ENCODE data around the gene TMEM8B. TPM values are rescaled to one million over a fixed set of nuclear protein-coding genes. Genes with fewer than 3 reads are reported as not detected.

TMEM8B gene
- polyA plus RNA-seq, 1 of the 3 experiments (the other 2 are of a cell fraction) = 5.8 TPM

GRCh38 chr9:35852876-35853865, 24.1 kb downstream of the TMEM8B start:
- Histone ChIP-seq H3K79me2 (ENCODE audit: insufficient read depth) (no peaks in the 10 kb centered on the region), H3K9me3 (no peaks in the 10 kb centered on the region), H3K36me3 (replicated peaks in 1 of 2; ENCODE audit: control insufficient read depth in 1 of 2, insufficient read depth in 2 of 2, low read length in 1 of 2) (no peaks in the 10 kb centered on the region), H3F3A (replicated peaks; ENCODE audit: insufficient read depth) (peaks cover 11% of the 10 kb centered on the region), H3K27ac (ENCODE audit: low read depth in 2 of 2, low read length in 1 of 2) (no peak overlapping the region), H3K4me3 (ENCODE audit: low read depth in 2 of 2, low read length in 1 of 2) (no peak overlapping the region), H3K9me2 (no peaks in the 10 kb centered on the region), H4K20me1 (ENCODE audit: insufficient read depth) (no peaks in the 10 kb centered on the region), H3K4me1 (ENCODE audit: control insufficient read depth in 1 of 2, insufficient read depth in 2 of 2, low read depth in 1 of 2, low read length in 1 of 2) (peaks cover 0 to 3% of the 10 kb centered on the region in 2 experiments; a peak in 1 of 4 replicates), H3K4me2 (no peak overlapping the region), H3K9ac (no peak overlapping the region), H3K27me3 (ENCODE audit: insufficient read depth) (no peaks in the 10 kb centered on the region), H2AFZ (ENCODE audit: low read depth) (no peak overlapping the region)
- no peak for TF ChIP-seq TAF1 (IDR thresholded peaks at IDR 0.05; ENCODE audit: borderline replicate concordance, low read depth, low read length)
- TF ChIP-seq MEF2A (IDR thresholded peaks at IDR 0.05; ENCODE audit: borderline replicate concordance, low read depth) = no peak
- TF ChIP-seq SMC3 (IDR thresholded peaks at IDR 0.05; ENCODE audit: low read depth, low read length) = no peak
- ChIA-PET POLR2A (no interaction called here), CTCF (interaction anchor here (0.9 to 1.1 kb wide), 2 partner anchors 29 to 63 kb away, joined by 3 to 5 read pairs; no protein-coding TSS in a partner anchor)
- DNase-seq = no peak
- WGBS (ENCODE audit: low lambda C conversion rate) = 56% methylated on average over 12 of the region's 25 CpGs

- Histone ChIP-seq H3K9ac (no peak overlapping the region), H2AFZ (ENCODE audit: low read depth) (no peak overlapping the region), H4K20me1 (ENCODE audit: insufficient read depth) (no peaks in the 10 kb centered on the region), H3K9me2 (no peaks in the 10 kb centered on the region), H3K4me3 (ENCODE audit: low read depth in 2 of 2, low read length in 1 of 2) (no peak overlapping the region), H3K4me1 (ENCODE audit: control insufficient read depth in 1 of 2, insufficient read depth in 2 of 2, low read depth in 1 of 2, low read length in 1 of 2) (peaks cover 0 to 4% of the 10 kb centered on the region in 2 experiments; a peak in 1 of 4 replicates), H3K27me3 (ENCODE audit: insufficient read depth) (no peaks in the 10 kb centered on the region), H3K36me3 (replicated peaks in 1 of 2; ENCODE audit: control insufficient read depth in 1 of 2, insufficient read depth in 2 of 2, low read length in 1 of 2) (no peaks in the 10 kb centered on the region), H3K9me3 (no peaks in the 10 kb centered on the region), H3K79me2 (ENCODE audit: insufficient read depth) (no peaks in the 10 kb centered on the region), H3K4me2 (no peak overlapping the region), H3F3A (replicated peaks; ENCODE audit: insufficient read depth) (peaks cover 4% of the 10 kb centered on the region), H3K27ac (ENCODE audit: low read depth in 2 of 2, low read length in 1 of 2) (no peak overlapping the region)
- POLR2A ChIA-PET = no interaction called here
- no peak for DNase-seq
- TF ChIP-seq USF1 (IDR thresholded peaks at IDR 0.05; ENCODE audit: borderline replicate concordance, low read depth) = no peak
- TF ChIP-seq GABPA (IDR thresholded peaks at IDR 0.05; ENCODE audit: low read depth) = no peak
- no peak for TF ChIP-seq EZH2phosphoT487 (IDR thresholded peaks at IDR 0.05; ENCODE audit: borderline replicate concordance, low read depth)
- no peak for TF ChIP-seq POLR2AphosphoS5 (IDR thresholded peaks at IDR 0.05; ENCODE audit: low read depth, low read length)
- no peak for TF ChIP-seq IRF3 (IDR thresholded peaks at IDR 0.05; ENCODE audit: low read depth, low read length)
- no peak for TF ChIP-seq MAX (IDR thresholded peaks at IDR 0.05; ENCODE audit: low read depth)
- TF ChIP-seq YY1 (IDR thresholded peaks at IDR 0.05; ENCODE audit: low read depth) = no peak
- no peak for TF ChIP-seq ELF1 (IDR thresholded peaks at IDR 0.05)
- no peak for TF ChIP-seq TEAD4 (IDR thresholded peaks at IDR 0.05; ENCODE audit: borderline replicate concordance, insufficient read depth)
- no peak for TF ChIP-seq CTCF (IDR thresholded peaks at IDR 0.05)
- no peak for TF ChIP-seq EP300 (IDR thresholded peaks at IDR 0.05; ENCODE audit: borderline replicate concordance in 1 of 2, low read depth in 1 of 2, low read length in 1 of 2)
- no peak for TF ChIP-seq PBX3 (IDR thresholded peaks at IDR 0.05)
- TF ChIP-seq NFIC (IDR thresholded peaks at IDR 0.05; ENCODE audit: borderline replicate concordance) = no peak
- 85% methylated on average over 6 of the region's 7 CpGs for WGBS (ENCODE audit: low lambda C conversion rate)
- CTCF ChIA-PET = interaction anchor here (0.8 kb wide), 1 partner anchor 19 kb away, joined by 5 read pairs; no protein-coding TSS in a partner anchor
Measured at GRCh38 chr9:35854091-35854762, 25.2 kb downstream of the TMEM8B start.

Measured in SK-N-SH (cell line).